ENCODE measurements around the gene GPR158.

DNA sequence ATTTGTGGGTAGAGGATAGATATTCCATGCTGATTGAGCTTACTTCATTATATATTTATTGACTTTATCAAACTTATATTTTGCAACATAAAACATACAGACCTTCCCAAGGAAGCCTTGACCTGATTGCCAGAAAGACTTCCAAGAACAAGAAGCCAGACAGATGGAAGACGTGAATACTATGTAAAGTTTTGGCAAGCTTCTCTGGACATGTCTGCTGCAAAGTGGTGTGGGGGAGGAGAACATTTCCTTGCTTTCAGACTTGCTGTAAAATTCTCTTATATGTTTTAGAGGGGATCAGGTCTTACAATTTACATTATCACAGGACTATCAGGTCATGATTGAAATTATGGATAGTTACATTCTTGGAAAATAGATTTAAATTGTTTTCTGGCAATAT, 23.4 kb downstream of the GPR158 start:
- TF ChIP-seq, protein P1, sequence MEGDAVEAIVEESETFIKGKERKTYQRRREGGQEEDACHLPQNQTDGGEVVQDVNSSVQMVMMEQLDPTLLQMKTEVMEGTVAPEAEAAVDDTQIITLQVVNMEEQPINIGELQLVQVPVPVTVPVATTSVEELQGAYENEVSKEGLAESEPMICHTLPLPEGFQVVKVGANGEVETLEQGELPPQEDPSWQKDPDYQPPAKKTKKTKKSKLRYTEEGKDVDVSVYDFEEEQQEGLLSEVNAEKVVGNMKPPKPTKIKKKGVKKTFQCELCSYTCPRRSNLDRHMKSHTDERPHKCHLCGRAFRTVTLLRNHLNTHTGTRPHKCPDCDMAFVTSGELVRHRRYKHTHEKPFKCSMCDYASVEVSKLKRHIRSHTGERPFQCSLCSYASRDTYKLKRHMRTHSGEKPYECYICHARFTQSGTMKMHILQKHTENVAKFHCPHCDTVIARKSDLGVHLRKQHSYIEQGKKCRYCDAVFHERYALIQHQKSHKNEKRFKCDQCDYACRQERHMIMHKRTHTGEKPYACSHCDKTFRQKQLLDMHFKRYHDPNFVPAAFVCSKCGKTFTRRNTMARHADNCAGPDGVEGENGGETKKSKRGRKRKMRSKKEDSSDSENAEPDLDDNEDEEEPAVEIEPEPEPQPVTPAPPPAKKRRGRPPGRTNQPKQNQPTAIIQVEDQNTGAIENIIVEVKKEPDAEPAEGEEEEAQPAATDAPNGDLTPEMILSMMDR (IDR thresholded peaks at IDR 0.05; ENCODE audit: insufficient read depth, low read length, poor library complexity, severe bottlenecking): no peak
- TF ChIP-seq EZH2phosphoT487 (conservative IDR thresholded peaks at IDR 0.05; ENCODE audit: low read length): no peak
